GM19463 (cell line): Measurements from ENCODE around the gene PMS1.
"Not testable (repeated sequence)": the region's sequence is repeated elsewhere in the genome, so short reads cannot be mapped to it uniquely, and the experiment has no call there.

Experiments used
- ATAC-seq: cut with Tn5 transposase; IDR thresholded peaks from one replicate; pipeline ENCODE4 v1.9.1; 2021; ENCODE audit warnings: mild to moderate bottlenecking, moderate library complexity; ENCODE audit not compliant: unreplicated experiment

The PMS1 gene

GRCh38 chr2:189803431-189803830 lies 19.2 kb downstream of the PMS1 start:
- no peak for ATAC-seq

GRCh38 chr2:189818249-189819038 lies 34.2 kb downstream of the PMS1 start:
- ATAC-seq, result no peak

GRCh38 chr2:189819297-189819704 lies 35.1 kb downstream of the PMS1 start:
- no peak for ATAC-seq

GRCh38 chr2:189821953-189822748 lies 37.9 kb downstream of the PMS1 start:
- ATAC-seq, result no peak

GRCh38 chr2:189824694-189825396 lies 40.6 kb downstream of the PMS1 start:
- ATAC-seq, result no peak

- ATAC-seq, result no peak
Observed at GRCh38 chr2:189826039-189826438, 41.8 kb downstream of the PMS1 start.

- ATAC-seq, result no peak
Observed at GRCh38 chr2:189829102-189829833, 45.0 kb downstream of the PMS1 start.

GRCh38 chr2:189830510-189830909 lies 46.3 kb downstream of the PMS1 start:
- no peak for ATAC-seq

- ATAC-seq, result peak; percentile 60
Observed at GRCh38 chr2:189834059-189834458, 49.8 kb downstream of the PMS1 start.

GRCh38 chr2:189834642-189835041 lies 50.4 kb downstream of the PMS1 start:
- not testable (repeated sequence) for ATAC-seq

GRCh38 chr2:189835855-189836558 lies 51.8 kb downstream of the PMS1 start:
- ATAC-seq, result no peak

- no peak for ATAC-seq
Observed at GRCh38 chr2:189836644-189837043, 52.4 kb downstream of the PMS1 start.

- no peak for ATAC-seq
Observed at GRCh38 chr2:189837326-189837725, 53.1 kb downstream of the PMS1 start.

GRCh38 chr2:189841019-189841418 lies 56.8 kb downstream of the PMS1 start:
- ATAC-seq, result no peak

GRCh38 chr2:189848276-189848675 lies 64.0 kb downstream of the PMS1 start:
- no peak for ATAC-seq

GRCh38 chr2:189849550-189849949 lies 65.3 kb downstream of the PMS1 start:
- ATAC-seq, result no peak

- no peak for ATAC-seq
Observed at GRCh38 chr2:189851174-189851826, 67.0 kb downstream of the PMS1 start.

GRCh38 chr2:189854187-189854586 lies 69.9 kb downstream of the PMS1 start:
- ATAC-seq, result no peak

GRCh38 chr2:189854940-189855339 lies 70.7 kb downstream of the PMS1 start:
- ATAC-seq, result no peak

- no peak for ATAC-seq
Observed at GRCh38 chr2:189858291-189858690, 74.0 kb downstream of the PMS1 start.
